A549 (cell line): ENCODE measurements around the gene BCL6B. TPM values are rescaled to one million over a fixed set of nuclear protein-coding genes. Genes with fewer than 3 reads are reported as not detected.

Experiments
- ATAC-seq, 2 experiments: fragments of 200-7000 bp in 1 of 2; fragments of >200 bp in 1 of 2; cut with Nextera tagmentation in 1 of 2; cut with Tn5 transposase in 1 of 2; 3 replicates each; pipeline versions ENCODE4 v1.8.0 to v1.9.1; 2018 to 2020; ENCODE audit warnings: mild to moderate bottlenecking in 1 of 2, moderate library complexity in 1 of 2
- CTCF ChIA-PET: fragments of 300-600 bp; sonication (Branson Sonifier 250); formaldehyde crosslinking; extraction: SDS; loops from one replicate; lab custom pipeline; 2021; ENCODE audit warnings: antibody characterized with exemption, inconsistent platforms; lab: Yijun Ruan, JAX
- POLR2A ChIA-PET: fragments of 350-600 bp; formaldehyde crosslinking; extraction: SDS; loops from one replicate; lab custom pipeline; 2021; ENCODE audit warnings: antibody characterized with exemption, inconsistent platforms; lab: Yijun Ruan, JAX
- DNase-seq, 2 experiments: peaks; one replicate each; pipeline versions ENCODE4 v3.0.0 to v3.0.0-alpha.2; 2011 to 2016; ENCODE audit warnings: low read depth in 1 of 2, low spot score in 1 of 2
- FAIRE-seq: peaks from 2 replicates; lab custom pipeline; 2011; peaks lifted over from hg19 to GRCh38; lab: Jason Lieb, UNC
- H3K27ac ChIP-seq, 2 experiments: fragments of >200 bp; sonication (Bioruptor Twin); formaldehyde crosslinking; 3 replicates each; pipeline ENCODE4 v1.5.1; 2016 to 2017
- H3K4me1 ChIP-seq: fragments of >200 bp; sonication (Bioruptor Twin); formaldehyde crosslinking; 3 replicates; pipeline ENCODE4 v1.6.1; 2016
- H3K4me2 ChIP-seq: fragments of >200 bp; sonication (Bioruptor Twin); formaldehyde crosslinking; 3 replicates; pipeline ENCODE4 v1.6.1; 2016
- H3K4me3 ChIP-seq: fragments of >200 bp; sonication (Bioruptor Twin); formaldehyde crosslinking; 3 replicates; pipeline ENCODE4 v1.5.1; 2016
- H3K9me3 ChIP-seq: fragments of >200 bp; sonication (Bioruptor Twin); formaldehyde crosslinking; 3 replicates; pipeline ENCODE4 v1.6.1; 2016
- BHLHE40 ChIP-seq: IDR thresholded peaks from 2 replicates; pipeline ENCODE4 v1.6.1; 2012; ENCODE audit warnings: low read depth, low read length, inconsistent platforms
- CBX2 ChIP-seq: fragments of 200-600 bp; sonication (generic); IDR thresholded peaks from 2 replicates; pipeline ENCODE4 v1.6.1; 2016; ENCODE audit warnings: low read depth, mild to moderate bottlenecking, borderline replicate concordance
- CHD2 ChIP-seq: fragments of 150-350 bp; IDR thresholded peaks from 2 replicates; pipeline ENCODE4 v1.6.1; 2014; ENCODE audit warnings: low read length; ENCODE audit not compliant: partially characterized antibody
- CHD4 ChIP-seq: fragments of 200-600 bp; sonication (generic); IDR thresholded peaks from 2 replicates; pipeline ENCODE4 v1.6.1; 2016; ENCODE audit warnings: antibody characterized with exemption, mild to moderate bottlenecking, borderline replicate concordance
- HEYL ChIP-seq: fragments of 250-450 bp; sonication (Bioruptor Pico); IDR thresholded peaks from 2 replicates; pipeline ENCODE4 v1.8.0; 2021; ENCODE audit warnings: mild to moderate bottlenecking, moderate library complexity
- JUNB ChIP-seq: fragments of >200 bp; sonication (Bioruptor Twin); formaldehyde crosslinking; IDR thresholded peaks from 2 replicates; pipeline ENCODE4 v1.6.1; 2016
- KDM5A ChIP-seq: fragments of 200-600 bp; sonication (generic); IDR thresholded peaks from 2 replicates; pipeline ENCODE4 v1.6.1; 2016; ENCODE audit warnings: antibody characterized with exemption, mild to moderate bottlenecking
- MAFK ChIP-seq: fragments of 450-650 bp; IDR thresholded peaks from 2 replicates; pipeline ENCODE4 v1.6.1; 2014; ENCODE audit not compliant: partially characterized antibody
- MYC ChIP-seq: IDR thresholded peaks from 2 replicates; pipeline ENCODE4 v1.6.1; 2012; ENCODE audit warnings: mild to moderate bottlenecking, inconsistent platforms, low read length, improper control_type of control experiment, borderline replicate concordance
- NPAS2 ChIP-seq: fragments of 250-450 bp; sonication (Bioruptor Pico); IDR thresholded peaks from 2 replicates; pipeline ENCODE4 v1.8.0; 2022; ENCODE audit warnings: mild to moderate bottlenecking, moderate library complexity, borderline replicate concordance
- PHF8 ChIP-seq: fragments of 200-600 bp; sonication (generic); IDR thresholded peaks from 2 replicates; pipeline ENCODE4 v1.6.1; 2016; ENCODE audit warnings: low read depth, mild to moderate bottlenecking, antibody characterized with exemption, moderate library complexity, borderline replicate concordance
- RARB ChIP-seq: fragments of 250-450 bp; sonication (Bioruptor Pico); IDR thresholded peaks from 2 replicates; pipeline ENCODE4 v1.8.0; 2021; ENCODE audit warnings: mild to moderate bottlenecking, moderate library complexity
- RCOR1 ChIP-seq: fragments of 150-350 bp; IDR thresholded peaks from 2 replicates; pipeline ENCODE4 v1.6.1; 2014; ENCODE audit warnings: antibody characterized with exemption, low read length, low read depth
- RFX5 ChIP-seq: fragments of 450-650 bp; IDR thresholded peaks from 2 replicates; pipeline ENCODE4 v1.7.1; 2014; ENCODE audit warnings: antibody characterized with exemption, mild to moderate bottlenecking, moderate library complexity
- SMC3 ChIP-seq: fragments of >200 bp; sonication (Bioruptor Twin); formaldehyde crosslinking; IDR thresholded peaks from 3 replicates; pipeline ENCODE4 v1.6.1; 2018; ENCODE audit warnings: inconsistent platforms
- TP53 ChIP-seq: fragments of 250-450 bp; sonication (Bioruptor Pico); IDR thresholded peaks from 2 replicates; pipeline ENCODE4 v1.5.0; 2021; ENCODE audit warnings: mild to moderate bottlenecking, moderate library complexity
- ZSCAN20 ChIP-seq: fragments of 250-450 bp; sonication (Bioruptor Pico); IDR thresholded peaks from 2 replicates; pipeline ENCODE4 v1.8.0; 2022; ENCODE audit warnings: mild to moderate bottlenecking, moderate library complexity
- WGBS: methylation state at CpG from one replicate; pipeline ENCODE4 v1.1.6; 2017; ENCODE audit errors: missing lambda C conversion rate; 5-methylcytosine and 5-hydroxymethylcytosine counted together
- polyA plus RNA-seq, 4 experiments: library from polyadenylated mRNA; depleted of rRNA in 3 of 4; stranded (reverse); fragments of >200 nt; fragmentation: RNase III in 1 of 4; extraction: RNeasy Plus Mini Kit Qiagen cat#74134 plus additional on column Dnase treatment in 1 of 4; gene quantifications; 2 replicates in 3 of 4; 3 replicates in 1 of 4; pipeline ENCODE4 v1.2.3, GENCODE V29; 2011 to 2017
- TF ChIP-seq, protein P1 (sequence below): fragments of 250-450 bp; sonication (Bioruptor Pico); IDR thresholded peaks from 2 replicates; pipeline ENCODE4 v1.5.0; 2020; ENCODE audit warnings: low read depth, mild to moderate bottlenecking, moderate library complexity
- TF ChIP-seq, protein P2 (sequence below): fragments of 250-450 bp; sonication (Bioruptor Pico); IDR thresholded peaks from 2 replicates; pipeline ENCODE4 v1.5.0; 2021; ENCODE audit warnings: mild to moderate bottlenecking, moderate library complexity, borderline replicate concordance
- TF ChIP-seq, protein P3 (sequence below): fragments of 200-600 bp; sonication (generic); IDR thresholded peaks from 2 replicates; pipeline ENCODE4 v1.6.1; 2016; ENCODE audit warnings: antibody characterized with exemption, mild to moderate bottlenecking, moderate library complexity
- TF ChIP-seq, protein P4 (sequence below): fragments of >200 bp; sonication (Bioruptor Twin); formaldehyde crosslinking; IDR thresholded peaks from 3 replicates; pipeline ENCODE4 v1.5.1; 2016
- TF ChIP-seq, protein P5 (sequence below): IDR thresholded peaks from 2 replicates; pipeline ENCODE4 v1.6.1; 2012

BCL6B gene
- polyA plus RNA-seq, 2 of the 4 experiments (the other 2 are of a cell fraction) = 0.04 TPM; not detected in 1

DNA sequence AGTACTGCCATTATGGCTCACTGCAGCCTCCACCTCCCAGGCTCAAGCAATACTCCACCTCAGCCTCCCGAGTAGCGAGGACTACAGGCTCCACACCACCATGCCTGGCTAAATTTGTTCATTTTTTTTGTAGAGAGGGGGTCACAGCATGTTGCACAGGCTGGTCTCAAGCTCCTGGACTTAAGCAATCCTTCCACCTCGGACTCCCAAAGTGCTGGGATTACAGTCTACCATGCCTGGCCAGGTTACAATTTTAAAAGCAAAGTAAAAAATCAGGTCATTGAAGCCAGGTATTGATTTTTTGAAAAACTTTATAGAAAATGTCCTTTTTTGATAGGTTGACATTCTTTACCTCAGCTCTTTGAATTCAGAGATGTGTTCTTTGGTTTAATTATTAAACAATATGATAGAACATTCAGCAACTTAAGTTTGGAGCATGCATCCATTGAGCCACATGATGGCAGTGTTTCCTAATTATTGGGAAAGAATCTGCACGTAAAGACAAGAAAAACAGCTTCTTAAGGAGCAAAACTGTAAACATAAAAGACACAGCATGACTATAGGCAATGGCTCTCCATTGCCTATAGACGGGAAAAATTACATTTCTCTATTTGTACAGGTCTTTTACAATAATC lies 22.8 kb downstream of the BCL6B start (continued):
- TF ChIP-seq, protein P1, sequence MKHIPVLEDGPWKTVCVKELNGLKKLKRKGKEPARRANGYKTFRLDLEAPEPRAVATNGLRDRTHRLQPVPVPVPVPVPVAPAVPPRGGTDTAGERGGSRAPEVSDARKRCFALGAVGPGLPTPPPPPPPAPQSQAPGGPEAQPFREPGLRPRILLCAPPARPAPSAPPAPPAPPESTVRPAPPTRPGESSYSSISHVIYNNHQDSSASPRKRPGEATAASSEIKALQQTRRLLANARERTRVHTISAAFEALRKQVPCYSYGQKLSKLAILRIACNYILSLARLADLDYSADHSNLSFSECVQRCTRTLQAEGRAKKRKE (CRISPR knock-in tag) = no peak
- TF ChIP-seq ZSCAN20 (CRISPR knock-in tag) (no peak), PHF8 (no peak), KDM5A (no peak), NPAS2 (no peak), SMC3 (peak; percentile 96), CHD2 (no peak), CHD4 (no peak), TP53 (CRISPR knock-in tag) (no peak)
- TF ChIP-seq, protein P2, sequence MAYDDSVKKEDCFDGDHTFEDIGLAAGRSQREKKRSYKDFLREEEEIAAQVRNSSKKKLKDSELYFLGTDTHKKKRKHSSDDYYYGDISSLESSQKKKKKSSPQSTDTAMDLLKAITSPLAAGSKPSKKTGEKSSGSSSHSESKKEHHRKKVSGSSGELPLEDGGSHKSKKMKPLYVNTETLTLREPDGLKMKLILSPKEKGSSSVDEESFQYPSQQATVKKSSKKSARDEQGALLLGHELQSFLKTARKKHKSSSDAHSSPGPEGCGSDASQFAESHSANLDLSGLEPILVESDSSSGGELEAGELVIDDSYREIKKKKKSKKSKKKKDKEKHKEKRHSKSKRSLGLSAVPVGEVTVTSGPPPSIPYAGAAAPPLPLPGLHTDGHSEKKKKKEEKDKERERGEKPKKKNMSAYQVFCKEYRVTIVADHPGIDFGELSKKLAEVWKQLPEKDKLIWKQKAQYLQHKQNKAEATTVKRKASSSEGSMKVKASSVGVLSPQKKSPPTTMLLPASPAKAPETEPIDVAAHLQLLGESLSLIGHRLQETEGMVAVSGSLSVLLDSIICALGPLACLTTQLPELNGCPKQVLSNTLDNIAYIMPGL = no peak
- TF ChIP-seq, all 56 proteins: peak for 5

DNA sequence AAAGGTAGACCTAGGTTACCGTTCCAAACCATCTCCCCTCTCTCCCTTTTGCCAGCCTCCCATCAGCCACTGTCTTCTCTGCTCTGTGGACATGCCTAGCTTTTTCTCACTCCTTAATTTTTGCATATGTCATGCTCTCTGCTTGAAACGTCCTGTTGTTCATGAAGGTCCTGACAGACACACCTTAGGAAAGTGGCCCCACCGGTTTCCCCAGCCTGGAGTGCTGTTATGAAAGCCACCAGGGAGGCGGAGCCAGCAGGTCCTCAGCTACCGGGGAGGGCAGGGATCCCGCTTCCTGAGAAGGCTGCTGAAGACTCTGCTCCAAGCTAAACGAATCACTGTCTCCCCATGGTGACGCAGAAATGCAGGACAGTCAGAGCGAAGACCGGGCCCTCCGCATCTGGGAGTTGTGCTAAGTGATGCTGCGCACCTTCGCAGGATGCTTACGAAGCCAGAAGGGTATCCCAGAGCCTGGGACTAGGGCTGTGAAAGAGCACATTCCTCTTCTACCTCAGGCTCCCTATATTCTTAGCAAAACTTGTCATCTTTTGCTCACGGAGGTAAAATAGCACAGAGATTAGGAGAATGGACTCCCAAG lies 23.4 kb downstream of the BCL6B start:
- H3K27ac ChIP-seq = peak overlapping the region in 1 of 2 experiments; percentile 12; a peak in 1 of 6 replicates
- CTCF ChIA-PET = interaction anchor here (0.6 to 34.0 kb wide), 76 partner anchors 9 to 944 kb away, joined by 3 to 1477 read pairs (median 6); partner anchors contain the start of genes ACADVL, ACAP1, ASGR1 and ASGR2
- H3K4me3 ChIP-seq = no peak overlapping the region
- H3K4me1 ChIP-seq = peaks cover 19% of the 10 kb centered on the region
- WGBS = 57% methylated on average over 15 of the region's 15 CpGs
- no peaks in the 10 kb centered on the region for H3K9me3 ChIP-seq
- POLR2A ChIA-PET = interaction anchor here (1.0 to 1.5 kb wide), 7 partner anchors 11 to 197 kb away, joined by 3 to 13 read pairs (median 5); partner anchors contain the start of genes GABARAP and SLC16A13
- no peak for DNase-seq
- TF ChIP-seq ZSCAN20 (CRISPR knock-in tag) (no peak), MAFK (no peak), SMC3 (peak; percentile 36; the same call in 1 of the 3 replicates), MYC (no peak), HEYL (CRISPR knock-in tag) (no peak), CBX2 (no peak), JUNB (no peak), RCOR1 (no peak), RARB (CRISPR knock-in tag) (no peak), NPAS2 (no peak), RFX5 (0 out of 2 replicates have a peak, but pooled peaks have one; percentile 8), BHLHE40 (no peak)
- TF ChIP-seq, protein P3, sequence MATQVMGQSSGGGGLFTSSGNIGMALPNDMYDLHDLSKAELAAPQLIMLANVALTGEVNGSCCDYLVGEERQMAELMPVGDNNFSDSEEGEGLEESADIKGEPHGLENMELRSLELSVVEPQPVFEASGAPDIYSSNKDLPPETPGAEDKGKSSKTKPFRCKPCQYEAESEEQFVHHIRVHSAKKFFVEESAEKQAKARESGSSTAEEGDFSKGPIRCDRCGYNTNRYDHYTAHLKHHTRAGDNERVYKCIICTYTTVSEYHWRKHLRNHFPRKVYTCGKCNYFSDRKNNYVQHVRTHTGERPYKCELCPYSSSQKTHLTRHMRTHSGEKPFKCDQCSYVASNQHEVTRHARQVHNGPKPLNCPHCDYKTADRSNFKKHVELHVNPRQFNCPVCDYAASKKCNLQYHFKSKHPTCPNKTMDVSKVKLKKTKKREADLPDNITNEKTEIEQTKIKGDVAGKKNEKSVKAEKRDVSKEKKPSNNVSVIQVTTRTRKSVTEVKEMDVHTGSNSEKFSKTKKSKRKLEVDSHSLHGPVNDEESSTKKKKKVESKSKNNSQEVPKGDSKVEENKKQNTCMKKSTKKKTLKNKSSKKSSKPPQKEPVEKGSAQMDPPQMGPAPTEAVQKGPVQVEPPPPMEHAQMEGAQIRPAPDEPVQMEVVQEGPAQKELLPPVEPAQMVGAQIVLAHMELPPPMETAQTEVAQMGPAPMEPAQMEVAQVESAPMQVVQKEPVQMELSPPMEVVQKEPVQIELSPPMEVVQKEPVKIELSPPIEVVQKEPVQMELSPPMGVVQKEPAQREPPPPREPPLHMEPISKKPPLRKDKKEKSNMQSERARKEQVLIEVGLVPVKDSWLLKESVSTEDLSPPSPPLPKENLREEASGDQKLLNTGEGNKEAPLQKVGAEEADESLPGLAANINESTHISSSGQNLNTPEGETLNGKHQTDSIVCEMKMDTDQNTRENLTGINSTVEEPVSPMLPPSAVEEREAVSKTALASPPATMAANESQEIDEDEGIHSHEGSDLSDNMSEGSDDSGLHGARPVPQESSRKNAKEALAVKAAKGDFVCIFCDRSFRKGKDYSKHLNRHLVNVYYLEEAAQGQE = no peak
- TF ChIP-seq, protein P4, sequence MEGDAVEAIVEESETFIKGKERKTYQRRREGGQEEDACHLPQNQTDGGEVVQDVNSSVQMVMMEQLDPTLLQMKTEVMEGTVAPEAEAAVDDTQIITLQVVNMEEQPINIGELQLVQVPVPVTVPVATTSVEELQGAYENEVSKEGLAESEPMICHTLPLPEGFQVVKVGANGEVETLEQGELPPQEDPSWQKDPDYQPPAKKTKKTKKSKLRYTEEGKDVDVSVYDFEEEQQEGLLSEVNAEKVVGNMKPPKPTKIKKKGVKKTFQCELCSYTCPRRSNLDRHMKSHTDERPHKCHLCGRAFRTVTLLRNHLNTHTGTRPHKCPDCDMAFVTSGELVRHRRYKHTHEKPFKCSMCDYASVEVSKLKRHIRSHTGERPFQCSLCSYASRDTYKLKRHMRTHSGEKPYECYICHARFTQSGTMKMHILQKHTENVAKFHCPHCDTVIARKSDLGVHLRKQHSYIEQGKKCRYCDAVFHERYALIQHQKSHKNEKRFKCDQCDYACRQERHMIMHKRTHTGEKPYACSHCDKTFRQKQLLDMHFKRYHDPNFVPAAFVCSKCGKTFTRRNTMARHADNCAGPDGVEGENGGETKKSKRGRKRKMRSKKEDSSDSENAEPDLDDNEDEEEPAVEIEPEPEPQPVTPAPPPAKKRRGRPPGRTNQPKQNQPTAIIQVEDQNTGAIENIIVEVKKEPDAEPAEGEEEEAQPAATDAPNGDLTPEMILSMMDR = peak; percentile 34; the same call in 2 of the 3 replicates
- TF ChIP-seq, protein P1 (CRISPR knock-in tag) = no peak
- TF ChIP-seq, protein P5, sequence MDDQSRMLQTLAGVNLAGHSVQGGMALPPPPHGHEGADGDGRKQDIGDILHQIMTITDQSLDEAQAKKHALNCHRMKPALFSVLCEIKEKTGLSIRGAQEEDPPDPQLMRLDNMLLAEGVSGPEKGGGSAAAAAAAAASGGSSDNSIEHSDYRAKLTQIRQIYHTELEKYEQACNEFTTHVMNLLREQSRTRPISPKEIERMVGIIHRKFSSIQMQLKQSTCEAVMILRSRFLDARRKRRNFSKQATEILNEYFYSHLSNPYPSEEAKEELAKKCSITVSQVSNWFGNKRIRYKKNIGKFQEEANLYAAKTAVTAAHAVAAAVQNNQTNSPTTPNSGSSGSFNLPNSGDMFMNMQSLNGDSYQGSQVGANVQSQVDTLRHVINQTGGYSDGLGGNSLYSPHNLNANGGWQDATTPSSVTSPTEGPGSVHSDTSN = no peak
- TF ChIP-seq, all 56 proteins: peak for 3
- ATAC-seq (peak; percentile 16 to 40; a peak in 4 of 6 replicates), FAIRE-seq (no peak)
- peak overlapping the region; percentile 65 for H3K4me2 ChIP-seq
